Upper lobe of right lung (tissue), 1 donor: ENCODE results near the gene SOAT1. TPM values are rescaled to one million over a fixed set of nuclear protein-coding genes. Genes with fewer than 3 reads are reported as not detected.

Source experiments
- ATAC-seq: fragments of 200-7000 bp; cut with Tn5 transposase; one replicate; pipeline ENCODE4 v1.9.1; 2020; ENCODE audit warnings: mild to moderate bottlenecking, moderate library complexity
- DNase-seq: peaks from one replicate; pipeline ENCODE4 v3.0.0-alpha.2; 2020
- H3K27ac ChIP-seq: fragments of 200-600 bp; one replicate; pipeline ENCODE4 v1.8.0; 2022
- H3K27me3 ChIP-seq: fragments of 200-600 bp; one replicate; pipeline ENCODE4 v1.8.0; 2022; ENCODE audit warnings: mild to moderate bottlenecking
- H3K36me3 ChIP-seq: fragments of 200-600 bp; one replicate; pipeline ENCODE4 v1.8.0; 2022
- H3K4me1 ChIP-seq: fragments of 200-600 bp; one replicate; pipeline ENCODE4 v1.8.0; 2022
- H3K4me3 ChIP-seq: fragments of 200-600 bp; one replicate; pipeline ENCODE4 v1.8.0; 2022; ENCODE audit warnings: mild to moderate bottlenecking
- H3K9me3 ChIP-seq: fragments of 200-600 bp; one replicate; pipeline ENCODE4 v1.8.0; 2022
- intact Hi-C: fragments of 100-400 bp; cut with DNase I; formaldehyde crosslinking; loops from one replicate; pipeline ENCODE4 v1.11.0; 2022
- total RNA-seq: library from RNA; stranded (reverse); fragmentation: NEBNext Ultra II Directional; extraction: Animal tissue kit (Norgen Biotek cat#: 25700); gene quantifications from one replicate; pipeline ENCODE4 v1.2.1, GENCODE V29; 2021
- TF ChIP-seq, protein P1 (sequence below): fragments of 200-600 bp; IDR thresholded peaks from one replicate; pipeline ENCODE4 v1.8.0; 2022; ENCODE audit warnings: antibody characterized with exemption
- donor health status: DM: no; HTN: yes; CAD: no; lungs with severe emphysema.

The SOAT1 gene
- total RNA-seq, 1 donor from 2014 or later, result 116 TPM

DNA sequence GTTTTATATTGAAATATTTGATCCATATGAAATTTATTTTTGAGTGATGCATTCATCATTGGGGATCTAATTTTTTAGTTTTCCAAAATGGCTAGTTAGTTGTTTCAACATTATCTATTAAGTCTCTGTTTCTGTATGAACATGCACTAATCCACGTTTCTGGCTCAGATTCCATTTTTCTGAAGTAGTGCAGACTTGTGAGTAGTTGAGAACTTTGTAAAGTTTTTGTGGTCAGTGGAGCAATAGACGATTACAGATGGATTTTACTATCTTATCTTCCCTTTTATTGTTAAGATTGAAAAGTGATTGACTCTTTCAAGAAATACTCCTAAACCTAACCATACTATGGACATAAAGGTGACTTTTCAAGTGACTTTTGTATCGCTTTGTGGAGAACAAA lies 16.7 kb downstream of the SOAT1 start:
- H3K27me3 ChIP-seq, result no peaks in the 10 kb centered on the region
- intact Hi-C loops, result no loop called here
- DNase-seq, result no peak
- no peaks in the 10 kb centered on the region for H3K4me1 ChIP-seq
- TF ChIP-seq, protein P1, sequence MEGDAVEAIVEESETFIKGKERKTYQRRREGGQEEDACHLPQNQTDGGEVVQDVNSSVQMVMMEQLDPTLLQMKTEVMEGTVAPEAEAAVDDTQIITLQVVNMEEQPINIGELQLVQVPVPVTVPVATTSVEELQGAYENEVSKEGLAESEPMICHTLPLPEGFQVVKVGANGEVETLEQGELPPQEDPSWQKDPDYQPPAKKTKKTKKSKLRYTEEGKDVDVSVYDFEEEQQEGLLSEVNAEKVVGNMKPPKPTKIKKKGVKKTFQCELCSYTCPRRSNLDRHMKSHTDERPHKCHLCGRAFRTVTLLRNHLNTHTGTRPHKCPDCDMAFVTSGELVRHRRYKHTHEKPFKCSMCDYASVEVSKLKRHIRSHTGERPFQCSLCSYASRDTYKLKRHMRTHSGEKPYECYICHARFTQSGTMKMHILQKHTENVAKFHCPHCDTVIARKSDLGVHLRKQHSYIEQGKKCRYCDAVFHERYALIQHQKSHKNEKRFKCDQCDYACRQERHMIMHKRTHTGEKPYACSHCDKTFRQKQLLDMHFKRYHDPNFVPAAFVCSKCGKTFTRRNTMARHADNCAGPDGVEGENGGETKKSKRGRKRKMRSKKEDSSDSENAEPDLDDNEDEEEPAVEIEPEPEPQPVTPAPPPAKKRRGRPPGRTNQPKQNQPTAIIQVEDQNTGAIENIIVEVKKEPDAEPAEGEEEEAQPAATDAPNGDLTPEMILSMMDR, result no peak
- no peaks in the 10 kb centered on the region for H3K9me3 ChIP-seq
- H3K36me3 ChIP-seq, result peaks cover 25% of the 10 kb centered on the region
- ATAC-seq, result peak; percentile 39
- H3K27ac ChIP-seq, result peak overlapping the region; percentile 18
- no peak overlapping the region for H3K4me3 ChIP-seq

DNA sequence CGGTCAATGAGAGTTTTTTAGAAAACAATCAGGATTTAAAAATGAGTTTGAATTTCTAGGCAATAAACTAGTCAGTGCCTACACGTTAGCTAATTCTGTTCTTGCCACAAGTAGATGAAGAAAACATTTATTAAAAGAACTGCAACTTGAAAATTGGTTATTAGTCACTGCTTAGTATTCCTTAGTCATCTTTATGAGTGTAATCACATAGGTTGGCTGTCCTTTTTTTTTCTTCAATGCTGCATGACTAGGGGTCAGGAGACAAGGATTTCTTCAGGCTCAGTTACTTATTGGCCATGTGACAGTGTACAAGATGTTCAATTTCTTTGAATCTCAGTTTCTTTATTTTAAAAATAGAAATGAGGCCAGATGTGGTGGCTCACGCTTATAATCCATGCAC lies 17.1 kb downstream of the SOAT1 start:
- TF ChIP-seq, protein P1, result no peak
- DNase-seq (no peak), ATAC-seq (peak; percentile 78)
- H3K4me1 ChIP-seq, result no peaks in the 10 kb centered on the region
- H3K27ac ChIP-seq, result peak overlapping the region; percentile 15
- no peak overlapping the region for H3K4me3 ChIP-seq
- intact Hi-C loops, result no loop called here
- peaks cover 22% of the 10 kb centered on the region for H3K36me3 ChIP-seq
- H3K9me3 ChIP-seq, result no peaks in the 10 kb centered on the region
- no peaks in the 10 kb centered on the region for H3K27me3 ChIP-seq

DNA sequence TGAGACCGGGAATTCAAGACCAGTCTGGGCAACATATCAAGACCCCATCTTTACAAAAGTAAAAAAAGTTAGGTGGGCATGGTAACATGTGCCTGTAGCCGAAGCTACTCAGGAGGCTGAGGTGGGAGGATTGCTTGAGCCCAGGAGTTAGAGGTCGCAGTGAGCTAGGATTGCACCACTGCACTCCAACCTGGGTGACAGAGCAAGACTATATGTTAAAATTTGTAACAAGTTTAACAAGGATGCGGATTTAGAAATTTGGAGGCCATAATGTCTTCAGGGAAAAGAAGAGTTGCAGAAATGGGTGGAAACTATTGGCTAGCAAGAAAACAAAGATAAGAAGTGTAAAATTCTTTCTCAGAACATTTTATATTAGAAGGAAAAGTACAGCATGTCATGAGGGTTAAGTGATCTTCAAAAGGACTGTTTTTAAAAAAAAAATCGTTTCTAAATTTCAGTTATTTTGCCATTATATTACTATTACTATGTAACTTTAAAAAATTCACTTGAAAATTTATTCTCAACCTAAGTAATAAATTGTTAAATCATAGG lies 17.6 kb downstream of the SOAT1 start:
- intact Hi-C loops, result no loop called here
- no peak for ATAC-seq
- H3K27ac ChIP-seq, result peak overlapping the region; percentile 15

DNA sequence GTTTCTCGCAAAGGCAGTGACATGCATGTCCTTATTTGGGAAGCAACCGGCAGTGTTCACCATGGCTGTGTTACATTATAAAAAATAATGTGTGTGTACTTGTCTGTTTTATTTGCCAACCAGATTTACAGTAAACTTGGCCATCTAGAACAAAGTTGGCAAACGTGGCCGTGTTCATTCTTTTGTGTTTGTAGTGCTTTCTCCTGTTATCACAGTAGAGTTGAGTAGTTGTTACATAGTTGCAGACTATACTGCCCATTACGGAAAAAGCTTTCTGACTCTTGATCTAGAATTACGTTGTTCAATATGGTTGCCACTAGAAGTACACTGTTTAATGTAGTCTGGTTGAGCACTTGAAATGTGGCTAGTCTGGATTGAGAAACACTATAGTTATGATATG lies 19.4 kb downstream of the SOAT1 start:
- Histone ChIP-seq H3K27me3 (no peaks in the 10 kb centered on the region), H3K27ac (no peak overlapping the region), H3K4me1 (no peaks in the 10 kb centered on the region), H3K36me3 (peaks cover 8% of the 10 kb centered on the region), H3K9me3 (no peaks in the 10 kb centered on the region), H3K4me3 (no peak overlapping the region)
- ATAC-seq (no peak), DNase-seq (no peak)
- TF ChIP-seq, protein P1, result no peak
- intact Hi-C loops, result no loop called here

More for the DNA sequence above, 17.6 kb downstream of the SOAT1 start:
- Histone ChIP-seq H3K4me1 (no peaks in the 10 kb centered on the region), H3K4me3 (no peak overlapping the region), H3K27me3 (no peaks in the 10 kb centered on the region), H3K9me3 (no peaks in the 10 kb centered on the region), H3K36me3 (peaks cover 17% of the 10 kb centered on the region)
- TF ChIP-seq, protein P1, result no peak
- no peak for DNase-seq

DNA sequence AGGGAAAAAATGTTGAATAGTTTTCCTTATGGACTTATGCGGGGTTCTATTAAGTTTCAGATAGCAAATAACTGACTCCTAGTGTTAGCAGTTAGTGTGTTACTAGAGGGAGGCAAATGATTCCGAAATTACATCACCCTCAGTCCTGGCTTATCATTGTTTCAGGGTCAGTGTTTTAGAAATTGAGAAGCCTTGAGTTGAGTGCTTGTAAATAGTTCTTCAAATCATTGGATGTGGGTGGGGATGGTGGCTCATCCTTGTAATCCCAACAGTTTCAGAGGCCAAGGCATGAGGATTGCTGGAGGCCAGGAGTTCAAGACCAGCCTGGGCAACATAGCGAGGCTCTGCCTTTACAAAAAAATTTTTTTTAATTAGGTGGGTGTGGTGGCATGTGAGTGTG lies 21.3 kb downstream of the SOAT1 start:
- peaks cover 5% of the 10 kb centered on the region for H3K36me3 ChIP-seq
- H3K4me1 ChIP-seq, result no peaks in the 10 kb centered on the region
- H3K27ac ChIP-seq, result no peak overlapping the region
- TF ChIP-seq, protein P1, result no peak
- intact Hi-C loops, result no loop called here
- no peaks in the 10 kb centered on the region for H3K9me3 ChIP-seq
- H3K27me3 ChIP-seq, result no peaks in the 10 kb centered on the region
- no peak overlapping the region for H3K4me3 ChIP-seq
- ATAC-seq (no peak), DNase-seq (no peak)

DNA sequence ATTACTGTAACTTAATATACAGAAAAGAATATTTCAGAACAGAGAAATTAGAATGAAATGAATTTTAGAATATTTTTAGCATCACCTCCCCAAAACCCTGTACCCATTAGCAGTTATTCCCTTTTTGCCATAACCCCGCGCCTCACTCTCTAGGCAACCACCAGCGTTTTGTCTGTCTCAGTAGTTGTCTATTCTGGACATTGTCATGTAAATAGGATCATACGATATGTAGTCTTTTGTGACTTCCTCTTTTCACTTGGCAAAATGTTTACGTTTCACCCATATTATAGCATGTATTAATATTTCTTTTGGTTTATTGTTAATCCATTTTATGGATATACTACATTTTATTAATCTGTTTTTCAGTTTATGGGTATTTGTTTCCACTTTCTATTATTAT lies 24.9 kb downstream of the SOAT1 start:
- intact Hi-C loops, result no loop called here
- TF ChIP-seq, protein P1, result no peak
- peaks cover 2% of the 10 kb centered on the region for H3K36me3 ChIP-seq
- H3K4me3 ChIP-seq, result no peak overlapping the region
- ATAC-seq (peak; percentile 44), DNase-seq (no peak)
- H3K27me3 ChIP-seq, result no peaks in the 10 kb centered on the region
- peaks cover 5% of the 10 kb centered on the region for H3K4me1 ChIP-seq
- H3K27ac ChIP-seq, result no peak overlapping the region
- H3K9me3 ChIP-seq, result no peaks in the 10 kb centered on the region
